GM13976 (cell line): ENCODE measurements around the gene TAF8.

Experiments
- DNase-seq: peaks from one replicate; pipeline ENCODE4 v3.0.0; 2012; ENCODE audit warnings: low spot score
- in situ Hi-C: fragments of 300-500 bp; cut with MboI; formaldehyde crosslinking; loops from one replicate; pipeline ENCODE4 v1.12.0; 2022; ENCODE audit warnings: low sequenced_read_pairs, mixed read lengths, inconsistent platforms; ENCODE audit not compliant: unreplicated experiment
- TF ChIP-seq, protein P1 (sequence below): IDR thresholded peaks from 2 replicates; pipeline ENCODE4 v1.5.1; 2012; ENCODE audit warnings: borderline replicate concordance, mild to moderate bottlenecking; ENCODE audit not compliant: insufficient read depth; ENCODE audit errors: extremely low read depth, missing control alignments, control extremely low read depth

TAF8 gene

DNA sequence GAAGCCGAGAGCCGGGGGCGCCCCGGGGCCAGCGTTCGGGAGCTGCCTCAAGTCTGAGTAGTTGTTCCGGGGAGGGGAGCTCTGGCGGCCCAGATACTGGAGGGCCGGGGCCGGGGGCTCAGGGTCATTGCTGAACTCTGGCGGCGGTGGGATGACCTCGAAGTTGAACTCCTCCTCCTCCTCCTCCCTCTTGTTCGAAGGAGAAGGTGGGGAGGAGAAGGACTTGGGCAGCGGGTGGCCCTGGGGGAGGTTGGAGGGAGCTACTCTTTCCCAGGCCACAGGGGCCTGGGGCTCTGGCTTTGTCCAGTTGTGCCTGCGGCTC lies 54.4 kb downstream of the TAF8 start:
- TF ChIP-seq, protein P1, sequence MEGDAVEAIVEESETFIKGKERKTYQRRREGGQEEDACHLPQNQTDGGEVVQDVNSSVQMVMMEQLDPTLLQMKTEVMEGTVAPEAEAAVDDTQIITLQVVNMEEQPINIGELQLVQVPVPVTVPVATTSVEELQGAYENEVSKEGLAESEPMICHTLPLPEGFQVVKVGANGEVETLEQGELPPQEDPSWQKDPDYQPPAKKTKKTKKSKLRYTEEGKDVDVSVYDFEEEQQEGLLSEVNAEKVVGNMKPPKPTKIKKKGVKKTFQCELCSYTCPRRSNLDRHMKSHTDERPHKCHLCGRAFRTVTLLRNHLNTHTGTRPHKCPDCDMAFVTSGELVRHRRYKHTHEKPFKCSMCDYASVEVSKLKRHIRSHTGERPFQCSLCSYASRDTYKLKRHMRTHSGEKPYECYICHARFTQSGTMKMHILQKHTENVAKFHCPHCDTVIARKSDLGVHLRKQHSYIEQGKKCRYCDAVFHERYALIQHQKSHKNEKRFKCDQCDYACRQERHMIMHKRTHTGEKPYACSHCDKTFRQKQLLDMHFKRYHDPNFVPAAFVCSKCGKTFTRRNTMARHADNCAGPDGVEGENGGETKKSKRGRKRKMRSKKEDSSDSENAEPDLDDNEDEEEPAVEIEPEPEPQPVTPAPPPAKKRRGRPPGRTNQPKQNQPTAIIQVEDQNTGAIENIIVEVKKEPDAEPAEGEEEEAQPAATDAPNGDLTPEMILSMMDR = no peak
- in situ Hi-C loops = no loop called here
- DNase-seq = no peak

DNA sequence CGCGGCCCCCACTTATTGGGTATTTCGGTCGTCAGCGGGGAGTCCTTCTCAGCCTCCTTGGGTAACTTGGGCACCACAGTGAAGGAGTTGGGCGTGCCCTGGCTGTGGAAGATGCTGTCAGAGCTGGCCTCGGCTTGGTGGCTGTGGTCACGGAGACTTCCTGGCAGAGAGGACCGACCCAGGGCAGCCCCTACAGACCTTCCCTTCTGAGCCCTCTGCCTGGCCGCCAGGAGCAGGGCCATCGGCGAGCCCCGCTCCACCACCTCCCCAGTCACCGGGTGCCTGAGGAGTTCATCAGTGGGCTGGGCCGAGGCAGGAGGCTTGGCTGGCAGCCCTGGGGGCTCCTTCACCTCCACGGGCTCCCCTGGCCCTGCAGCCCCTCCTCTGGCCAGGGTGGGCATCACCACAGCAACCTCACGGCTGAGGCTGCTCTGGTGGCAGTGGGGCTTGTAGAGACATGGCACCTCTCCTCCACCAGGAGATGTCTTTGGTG lies 54.9 kb downstream of the TAF8 start:
- TF ChIP-seq, protein P1 = no peak
- in situ Hi-C loops = no loop called here
- no peak for DNase-seq

GRCh38 chr6:42105709-42106108 lies 55.4 kb downstream of the TAF8 start:
- in situ Hi-C loops = no loop called here
- DNase-seq = no peak
- TF ChIP-seq, protein P1 = no peak

GRCh38 chr6:42106112-42107023 lies 56.0 kb downstream of the TAF8 start:
- TF ChIP-seq, protein P1 = no peak
- no peak for DNase-seq
- in situ Hi-C loops = no loop called here

DNA sequence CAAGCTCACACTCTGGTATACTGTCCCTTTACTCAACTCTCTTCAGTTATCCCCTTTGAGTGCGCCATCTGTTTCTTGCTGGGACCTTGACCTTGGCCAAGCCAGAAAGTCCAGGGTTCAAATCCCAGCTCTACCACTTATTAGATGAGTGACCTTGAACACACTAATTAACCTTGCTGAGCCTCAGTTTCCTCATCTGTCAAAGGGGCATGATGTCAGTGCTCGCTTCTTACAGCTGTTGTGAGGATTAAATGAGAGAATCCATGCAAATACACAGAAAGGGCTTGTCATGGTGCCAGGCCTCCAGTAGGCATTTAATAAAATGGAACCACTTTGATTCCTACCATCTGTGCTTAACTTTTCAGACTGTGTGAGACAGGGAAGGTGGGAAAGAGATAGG lies 57.7 kb downstream of the TAF8 start:
- TF ChIP-seq, protein P1 = no peak
- DNase-seq = no peak
- in situ Hi-C loops = no loop called here

- TF ChIP-seq, protein P1 = no peak
- no peak for DNase-seq
- in situ Hi-C loops = no loop called here
Measured at GRCh38 chr6:42110683-42111082, 60.4 kb downstream of the TAF8 start.
